Vagina (tissue), 2 donors: ENCODE results near the gene ADAM33. TPM values are rescaled to one million over a fixed set of nuclear protein-coding genes. Genes with fewer than 3 reads are reported as not detected.
A peak's percentile ranks its signal among the peaks of the same experiment; 100 is the strongest.

ENCODE experiments used
- DNase-seq, 2 donors: peaks; one replicate each; pipeline ENCODE4 v3.0.0-alpha.2; 2017; ENCODE audit errors: extremely low spot score in 2 of 2
- H3K27ac ChIP-seq: fragments of 200-600 bp; sonication (generic); one replicate; pipeline ENCODE4 v1.5.1; 2019
- H3K27me3 ChIP-seq: fragments of 200-600 bp; sonication (generic); one replicate; pipeline ENCODE4 v1.5.1; 2019
- H3K36me3 ChIP-seq, 2 donors: fragments of 200-600 bp; sonication (generic); one replicate each; pipeline ENCODE4 v1.5.1; 2017 to 2019
- H3K4me1 ChIP-seq: fragments of 200-600 bp; sonication (generic); one replicate; pipeline ENCODE4 v1.5.1; 2019
- H3K4me3 ChIP-seq, 2 donors: fragments of 200-600 bp; sonication (generic); 1 replicate in 1 of 2; 2 replicates in 1 of 2; pipeline ENCODE4 v1.5.1; 2016 to 2019
- H3K9me3 ChIP-seq: fragments of 200-600 bp; sonication (generic); one replicate; pipeline ENCODE4 v1.5.1; 2019
- CTCF ChIP-seq, 3 experiments: fragments of 450-650 bp in 2 of 3; fragments of 200-600 bp in 1 of 3; sonication (generic) in 1 of 3; IDR thresholded peaks; one replicate each; pipeline ENCODE4 v1.5.1; 2017 to 2019; ENCODE audit warnings: antibody characterized with exemption in 3 of 3, mild to moderate bottlenecking in 2 of 3, moderate library complexity in 2 of 3
- POLR2A ChIP-seq, 2 donors: fragments of 450-650 bp; IDR thresholded peaks; one replicate each; pipeline ENCODE4 v1.6.1; 2017; ENCODE audit warnings: antibody characterized with exemption in 2 of 2, mild to moderate bottlenecking in 2 of 2, moderate library complexity in 2 of 2
- POLR2AphosphoS5 ChIP-seq, 2 donors: sonication (generic); formaldehyde crosslinking; IDR thresholded peaks; one replicate each; pipeline ENCODE4 v1.9.0; 2017; ENCODE audit warnings: antibody characterized with exemption in 2 of 2, mild to moderate bottlenecking in 2 of 2, low read depth in 1 of 2; ENCODE audit not compliant: insufficient read depth in 1 of 2
- intact Hi-C: fragments of 100-400 bp; cut with DNase I; formaldehyde crosslinking; loops from one replicate; pipeline ENCODE4 v1.15.1; 2023
- total RNA-seq: library from RNA; depleted of rRNA; stranded (reverse); fragments of >200 nt; gene quantifications from one replicate; pipeline ENCODE4 v1.2.3, GENCODE V29; 2016

ADAM33 gene
- total RNA-seq, 1 donor from 2014 or later, result 119 TPM

GRCh38 chr20:3721912-3722311 is 40.1 kb upstream of the ADAM33 start:
- Histone ChIP-seq H3K9me3 (no peaks in the 10 kb centered on the region), H3K4me3 (no peak overlapping the region), H3K27ac (no peak overlapping the region), H3K36me3 (no peaks in the 10 kb centered on the region), H3K4me1 (no peaks in the 10 kb centered on the region), H3K27me3 (no peaks in the 10 kb centered on the region)
- TF ChIP-seq POLR2AphosphoS5 (IDR thresholded peaks at IDR 0.05; ENCODE audit: insufficient read depth in 1 of 2, low read depth in 1 of 2), result no peak
- no peak for TF ChIP-seq CTCF (IDR thresholded peaks at IDR 0.05)
- no peak for TF ChIP-seq POLR2A (IDR thresholded peaks at IDR 0.05)
- intact Hi-C loops, result no loop called here
- DNase-seq, result no peak

GRCh38 chr20:3720626-3721025 is 38.8 kb upstream of the ADAM33 start:
- H3K36me3 ChIP-seq, result no peaks in the 10 kb centered on the region
- no peaks in the 10 kb centered on the region for H3K9me3 ChIP-seq
- H3K27me3 ChIP-seq, result no peaks in the 10 kb centered on the region
- TF ChIP-seq CTCF (IDR thresholded peaks at IDR 0.05), result no peak
- TF ChIP-seq POLR2A (IDR thresholded peaks at IDR 0.05), result no peak
- TF ChIP-seq POLR2AphosphoS5 (IDR thresholded peaks at IDR 0.05; ENCODE audit: insufficient read depth in 1 of 2, low read depth in 1 of 2), result no peak
- H3K27ac ChIP-seq, result no peak overlapping the region
- intact Hi-C loops, result no loop called here
- no peaks in the 10 kb centered on the region for H3K4me1 ChIP-seq
- no peak overlapping the region for H3K4me3 ChIP-seq
- no peak for DNase-seq

GRCh38 chr20:3720068-3720467 is 38.3 kb upstream of the ADAM33 start:
- intact Hi-C loops, result no loop called here
- no peaks in the 10 kb centered on the region for H3K27me3 ChIP-seq
- no peak for TF ChIP-seq CTCF (IDR thresholded peaks at IDR 0.05)
- TF ChIP-seq POLR2A (IDR thresholded peaks at IDR 0.05), result no peak
- TF ChIP-seq POLR2AphosphoS5 (IDR thresholded peaks at IDR 0.05; ENCODE audit: insufficient read depth in 1 of 2, low read depth in 1 of 2), result no peak
- H3K36me3 ChIP-seq, result no peaks in the 10 kb centered on the region
- no peaks in the 10 kb centered on the region for H3K4me1 ChIP-seq
- no peak overlapping the region for H3K27ac ChIP-seq
- no peak overlapping the region for H3K4me3 ChIP-seq
- no peak for DNase-seq
- H3K9me3 ChIP-seq, result no peaks in the 10 kb centered on the region

- no peak overlapping the region for H3K27ac ChIP-seq
- H3K9me3 ChIP-seq, result no peaks in the 10 kb centered on the region
- H3K4me3 ChIP-seq, result no peak overlapping the region
- H3K4me1 ChIP-seq, result no peaks in the 10 kb centered on the region
- no peaks in the 10 kb centered on the region for H3K36me3 ChIP-seq
- intact Hi-C loops, result no loop called here
- H3K27me3 ChIP-seq, result no peaks in the 10 kb centered on the region
- no peak for TF ChIP-seq POLR2A (IDR thresholded peaks at IDR 0.05)
- no peak for TF ChIP-seq CTCF (IDR thresholded peaks at IDR 0.05)
- no peak for TF ChIP-seq POLR2AphosphoS5 (IDR thresholded peaks at IDR 0.05; ENCODE audit: insufficient read depth in 1 of 2, low read depth in 1 of 2)
- DNase-seq, result no peak
These were observed 37.2 kb upstream of the ADAM33 start for GRCh38 chr20:3719046-3719445.

GRCh38 chr20:3716195-3716834 is 34.5 kb upstream of the ADAM33 start:
- no peak overlapping the region for H3K27ac ChIP-seq
- H3K4me3 ChIP-seq, result no peak overlapping the region
- H3K27me3 ChIP-seq, result no peaks in the 10 kb centered on the region
- TF ChIP-seq POLR2AphosphoS5 (IDR thresholded peaks at IDR 0.05; ENCODE audit: insufficient read depth in 1 of 2, low read depth in 1 of 2), result no peak
- TF ChIP-seq POLR2A (IDR thresholded peaks at IDR 0.05), result no peak
- TF ChIP-seq CTCF (IDR thresholded peaks at IDR 0.05), result peak; percentile 6 to 36 (median 17)
- intact Hi-C loops, result no loop called here
- no peak for DNase-seq
- no peaks in the 10 kb centered on the region for H3K36me3 ChIP-seq
- H3K9me3 ChIP-seq, result no peaks in the 10 kb centered on the region
- peaks cover 3% of the 10 kb centered on the region for H3K4me1 ChIP-seq
